ENCODE data around the gene IZUMO2. TPM values are rescaled to one million over a fixed set of nuclear protein-coding genes. Genes with fewer than 3 reads are reported as not detected.

The IZUMO2 gene
- polyA plus RNA-seq, 1 of the 3 experiments (the other 2 are of a cell fraction): not detected

DNA sequence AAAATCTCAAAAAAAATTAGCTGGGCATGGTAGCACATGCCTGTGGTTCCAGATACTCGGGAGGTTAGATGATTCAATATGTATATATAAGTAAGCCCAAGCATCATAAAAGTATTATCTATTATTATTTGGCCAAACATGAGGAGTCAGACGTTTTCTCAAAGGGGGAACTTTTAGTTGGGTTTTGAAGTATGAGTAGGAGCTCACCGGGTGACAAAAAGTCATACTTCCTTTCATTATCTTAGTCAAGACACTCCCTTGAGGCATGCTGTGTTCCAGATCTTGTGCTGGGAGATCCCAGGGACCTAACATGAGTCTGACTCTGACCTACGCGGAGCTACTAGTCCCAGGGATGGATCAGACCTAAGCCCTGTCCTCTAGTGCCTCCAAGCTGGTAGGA is 32.1 kb upstream of the IZUMO2 start:
- CTCF ChIA-PET: no interaction called here
- H3K9ac ChIP-seq: no peak overlapping the region
- 3% methylated on average over 5 of the region's 5 CpGs for WGBS (ENCODE audit: low lambda C conversion rate)

More for the DNA sequence above, 32.1 kb upstream of the IZUMO2 start:
- Histone ChIP-seq H3K4me1 (ENCODE audit: control insufficient read depth in 1 of 2, insufficient read depth in 2 of 2, low read depth in 1 of 2, low read length in 1 of 2) (no peaks in the 10 kb centered on the region), H3K4me2 (no peak overlapping the region), H4K20me1 (ENCODE audit: insufficient read depth) (no peaks in the 10 kb centered on the region), H3K79me2 (ENCODE audit: insufficient read depth) (no peaks in the 10 kb centered on the region), H2AFZ (ENCODE audit: low read depth) (no peak overlapping the region), H3K9me3 (no peaks in the 10 kb centered on the region), H3K9me2 (no peaks in the 10 kb centered on the region), H3K4me3 (ENCODE audit: low read depth in 2 of 2, low read length in 1 of 2) (no peak overlapping the region), H3K27me3 (ENCODE audit: insufficient read depth) (peaks cover 47% of the 10 kb centered on the region), H3F3A (replicated peaks; ENCODE audit: insufficient read depth) (no peaks in the 10 kb centered on the region), H3K27ac (ENCODE audit: low read depth in 2 of 2, low read length in 1 of 2) (no peak overlapping the region), H3K36me3 (replicated peaks in 1 of 2; ENCODE audit: control insufficient read depth in 1 of 2, insufficient read depth in 2 of 2, low read length in 1 of 2) (no peaks in the 10 kb centered on the region)
- POLR2A ChIA-PET: no interaction called here
- DNase-seq: no peak
- TF ChIP-seq YY1 (IDR thresholded peaks at IDR 0.05; ENCODE audit: low read depth) (no peak), TEAD4 (IDR thresholded peaks at IDR 0.05; ENCODE audit: borderline replicate concordance, insufficient read depth) (no peak), POLR2AphosphoS5 (IDR thresholded peaks at IDR 0.05; ENCODE audit: low read depth, low read length) (no peak), ELF1 (IDR thresholded peaks at IDR 0.05) (no peak), RAD21 (IDR thresholded peaks at IDR 0.05; ENCODE audit: low read length) (no peak), EP300 (IDR thresholded peaks at IDR 0.05; ENCODE audit: borderline replicate concordance in 1 of 2, low read depth in 1 of 2, low read length in 1 of 2) (no peak), FOSL2 (IDR thresholded peaks at IDR 0.05; ENCODE audit: borderline replicate concordance, low read depth) (no peak), FOXJ3 (CRISPR knock-in tag; IDR thresholded peaks at IDR 0.05) (no peak), RCOR1 (IDR thresholded peaks at IDR 0.05; ENCODE audit: low read length) (no peak), MEF2A (IDR thresholded peaks at IDR 0.05; ENCODE audit: borderline replicate concordance, low read depth) (no peak), MXI1 (IDR thresholded peaks at IDR 0.05; ENCODE audit: low read depth, low read length) (no peak), NRF1 (IDR thresholded peaks at IDR 0.05; ENCODE audit: low read depth, low read length) (no peak), GATA2 (CRISPR knock-in tag; IDR thresholded peaks at IDR 0.05) (no peak)
- TF ChIP-seq, protein P1, sequence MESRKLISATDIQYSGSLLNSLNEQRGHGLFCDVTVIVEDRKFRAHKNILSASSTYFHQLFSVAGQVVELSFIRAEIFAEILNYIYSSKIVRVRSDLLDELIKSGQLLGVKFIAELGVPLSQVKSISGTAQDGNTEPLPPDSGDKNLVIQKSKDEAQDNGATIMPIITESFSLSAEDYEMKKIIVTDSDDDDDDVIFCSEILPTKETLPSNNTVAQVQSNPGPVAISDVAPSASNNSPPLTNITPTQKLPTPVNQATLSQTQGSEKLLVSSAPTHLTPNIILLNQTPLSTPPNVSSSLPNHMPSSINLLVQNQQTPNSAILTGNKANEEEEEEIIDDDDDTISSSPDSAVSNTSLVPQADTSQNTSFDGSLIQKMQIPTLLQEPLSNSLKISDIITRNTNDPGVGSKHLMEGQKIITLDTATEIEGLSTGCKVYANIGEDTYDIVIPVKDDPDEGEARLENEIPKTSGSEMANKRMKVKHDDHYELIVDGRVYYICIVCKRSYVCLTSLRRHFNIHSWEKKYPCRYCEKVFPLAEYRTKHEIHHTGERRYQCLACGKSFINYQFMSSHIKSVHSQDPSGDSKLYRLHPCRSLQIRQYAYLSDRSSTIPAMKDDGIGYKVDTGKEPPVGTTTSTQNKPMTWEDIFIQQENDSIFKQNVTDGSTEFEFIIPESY (IDR thresholded peaks at IDR 0.05; ENCODE audit: borderline replicate concordance, low read depth): no peak
- TF ChIP-seq, protein P2, sequence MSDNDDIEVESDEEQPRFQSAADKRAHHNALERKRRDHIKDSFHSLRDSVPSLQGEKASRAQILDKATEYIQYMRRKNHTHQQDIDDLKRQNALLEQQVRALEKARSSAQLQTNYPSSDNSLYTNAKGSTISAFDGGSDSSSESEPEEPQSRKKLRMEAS (IDR thresholded peaks at IDR 0.05; ENCODE audit: low read depth): no peak
- TF ChIP-seq, protein P3, sequence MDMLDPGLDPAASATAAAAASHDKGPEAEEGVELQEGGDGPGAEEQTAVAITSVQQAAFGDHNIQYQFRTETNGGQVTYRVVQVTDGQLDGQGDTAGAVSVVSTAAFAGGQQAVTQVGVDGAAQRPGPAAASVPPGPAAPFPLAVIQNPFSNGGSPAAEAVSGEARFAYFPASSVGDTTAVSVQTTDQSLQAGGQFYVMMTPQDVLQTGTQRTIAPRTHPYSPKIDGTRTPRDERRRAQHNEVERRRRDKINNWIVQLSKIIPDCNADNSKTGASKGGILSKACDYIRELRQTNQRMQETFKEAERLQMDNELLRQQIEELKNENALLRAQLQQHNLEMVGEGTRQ (IDR thresholded peaks at IDR 0.05; ENCODE audit: borderline replicate concordance, low read depth, low read length): no peak
- TF ChIP-seq, protein P4, sequence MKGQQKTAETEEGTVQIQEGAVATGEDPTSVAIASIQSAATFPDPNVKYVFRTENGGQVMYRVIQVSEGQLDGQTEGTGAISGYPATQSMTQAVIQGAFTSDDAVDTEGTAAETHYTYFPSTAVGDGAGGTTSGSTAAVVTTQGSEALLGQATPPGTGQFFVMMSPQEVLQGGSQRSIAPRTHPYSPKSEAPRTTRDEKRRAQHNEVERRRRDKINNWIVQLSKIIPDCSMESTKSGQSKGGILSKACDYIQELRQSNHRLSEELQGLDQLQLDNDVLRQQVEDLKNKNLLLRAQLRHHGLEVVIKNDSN (IDR thresholded peaks at IDR 0.05; ENCODE audit: borderline replicate concordance, low read depth): no peak
- TF ChIP-seq, protein P5, sequence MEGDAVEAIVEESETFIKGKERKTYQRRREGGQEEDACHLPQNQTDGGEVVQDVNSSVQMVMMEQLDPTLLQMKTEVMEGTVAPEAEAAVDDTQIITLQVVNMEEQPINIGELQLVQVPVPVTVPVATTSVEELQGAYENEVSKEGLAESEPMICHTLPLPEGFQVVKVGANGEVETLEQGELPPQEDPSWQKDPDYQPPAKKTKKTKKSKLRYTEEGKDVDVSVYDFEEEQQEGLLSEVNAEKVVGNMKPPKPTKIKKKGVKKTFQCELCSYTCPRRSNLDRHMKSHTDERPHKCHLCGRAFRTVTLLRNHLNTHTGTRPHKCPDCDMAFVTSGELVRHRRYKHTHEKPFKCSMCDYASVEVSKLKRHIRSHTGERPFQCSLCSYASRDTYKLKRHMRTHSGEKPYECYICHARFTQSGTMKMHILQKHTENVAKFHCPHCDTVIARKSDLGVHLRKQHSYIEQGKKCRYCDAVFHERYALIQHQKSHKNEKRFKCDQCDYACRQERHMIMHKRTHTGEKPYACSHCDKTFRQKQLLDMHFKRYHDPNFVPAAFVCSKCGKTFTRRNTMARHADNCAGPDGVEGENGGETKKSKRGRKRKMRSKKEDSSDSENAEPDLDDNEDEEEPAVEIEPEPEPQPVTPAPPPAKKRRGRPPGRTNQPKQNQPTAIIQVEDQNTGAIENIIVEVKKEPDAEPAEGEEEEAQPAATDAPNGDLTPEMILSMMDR (IDR thresholded peaks at IDR 0.05): no peak

Data from SK-N-SH (cell line).